GM19397 (cell line): ENCODE results near the gene POTEE.
"Not testable (repeated sequence)": the region's sequence is repeated elsewhere in the genome, so short reads cannot be mapped to it uniquely, and the experiment has no call there.

Source experiments
- ATAC-seq: cut with Tn5 transposase; IDR thresholded peaks from one replicate; pipeline ENCODE4 v1.9.1; 2021; ENCODE audit warnings: mild to moderate bottlenecking, moderate library complexity; ENCODE audit not compliant: unreplicated experiment

The POTEE gene

GRCh38 chr2:131209030-131209772, at the start of gene POTEE:
TSS of gene POTEE (plus strand) at chr2:131209536. CDS start at chr2:131218403, 8,867 bp downstream.
- ATAC-seq: not testable (repeated sequence)

GRCh38 chr2:131165562-131165961, 43.8 kb upstream of the POTEE start:
- not testable (repeated sequence) for ATAC-seq

GRCh38 chr2:131168538-131168937, 40.8 kb upstream of the POTEE start:
- no peak for ATAC-seq

- ATAC-seq: not testable (repeated sequence)
Observed at GRCh38 chr2:131178050-131178449, 31.3 kb upstream of the POTEE start.

GRCh38 chr2:131178721-131179418, 30.5 kb upstream of the POTEE start:
- ATAC-seq: not testable (repeated sequence)

GRCh38 chr2:131181451-131181850, 27.9 kb upstream of the POTEE start:
- not testable (repeated sequence) for ATAC-seq

GRCh38 chr2:131193421-131193820, 15.9 kb upstream of the POTEE start:
- not testable (repeated sequence) for ATAC-seq

- not testable (repeated sequence) for ATAC-seq
Observed at GRCh38 chr2:131196186-131196585, 13.2 kb upstream of the POTEE start.

- ATAC-seq: no peak
Observed at GRCh38 chr2:131201098-131201497, 8.2 kb upstream of the POTEE start.

GRCh38 chr2:131207839-131208238, 1.5 kb upstream of the POTEE start:
- not testable (repeated sequence) for ATAC-seq

GRCh38 chr2:131209773-131210104, 403 bp downstream of the POTEE start:
- ATAC-seq: not testable (repeated sequence)

GRCh38 chr2:131210434-131211211, 1.3 kb downstream of the POTEE start:
- not testable (repeated sequence) for ATAC-seq

GRCh38 chr2:131217238-131217986, 8.1 kb downstream of the POTEE start:
- not testable (repeated sequence) for ATAC-seq

GRCh38 chr2:131235543-131236449, 26.5 kb downstream of the POTEE start:
- ATAC-seq: not testable (repeated sequence)
